Thymus (tissue), 11 donors: ENCODE measurements around the gene CEMP1. TPM values are rescaled to one million over a fixed set of nuclear protein-coding genes. Genes with fewer than 3 reads are reported as not detected.

Source experiments
- DNase-seq, 9 donors: peaks; one replicate each; pipeline ENCODE4 v3.0.0-alpha.2; 2013; ENCODE audit warnings: low spot score in 9 of 9, low read depth in 6 of 9, missing footprints in 1 of 9
- H3K27ac ChIP-seq, 2 donors: one replicate each; pipeline ENCODE4 v1.5.1; 2013; ENCODE audit warnings: control low read depth in 1 of 2, low read depth in 1 of 2, low read length in 1 of 2, mild to moderate bottlenecking in 1 of 2, moderate library complexity in 1 of 2
- H3K27me3 ChIP-seq, 2 donors: one replicate each; pipeline ENCODE4 v1.5.1; 2013; ENCODE audit warnings: low read length in 1 of 2; ENCODE audit not compliant: control insufficient read depth in 2 of 2, insufficient read depth in 1 of 2
- H3K36me3 ChIP-seq, 2 donors: one replicate each; pipeline ENCODE4 v1.5.1; 2013; ENCODE audit warnings: low read length in 1 of 2, mild to moderate bottlenecking in 1 of 2, moderate library complexity in 1 of 2; ENCODE audit not compliant: control insufficient read depth in 2 of 2, insufficient read depth in 2 of 2
- H3K4me1 ChIP-seq, 2 donors: one replicate each; pipeline ENCODE4 v1.5.1; 2013; ENCODE audit warnings: low read length in 2 of 2; ENCODE audit not compliant: control insufficient read depth in 2 of 2, insufficient read depth in 2 of 2
- H3K4me3 ChIP-seq, 2 donors: one replicate each; pipeline ENCODE4 v1.5.1; 2013; ENCODE audit warnings: low read length in 2 of 2, control low read depth in 1 of 2, mild to moderate bottlenecking in 1 of 2
- H3K9me3 ChIP-seq, 2 donors: one replicate each; pipeline ENCODE4 v1.5.1; 2013; ENCODE audit warnings: low read length in 1 of 2, mild to moderate bottlenecking in 1 of 2; ENCODE audit not compliant: control insufficient read depth in 2 of 2, insufficient read depth in 1 of 2
- WGBS: extraction: QIAGEN DNeasy Blood & Tissue Kit; methylation state at CpG from one replicate; pipeline ENCODE4 v1.1.7; 2013; 5-methylcytosine and 5-hydroxymethylcytosine counted together
- polyA plus RNA-seq: library from polyadenylated mRNA; stranded (reverse); fragments of 200-250 nt; gene quantifications from one replicate; pipeline ENCODE4 v1.2.3, GENCODE V29; 2013
- total RNA-seq: library from RNA; stranded (reverse); fragments of 120-200 nt; gene quantifications from one replicate; pipeline ENCODE4 v1.2.4, GENCODE V29; 2013
- donor health status: healthy.

Gene CEMP1
- total and polyA plus RNA-seq, 2 donors, result 0.47 to 1.2 TPM

DNA sequence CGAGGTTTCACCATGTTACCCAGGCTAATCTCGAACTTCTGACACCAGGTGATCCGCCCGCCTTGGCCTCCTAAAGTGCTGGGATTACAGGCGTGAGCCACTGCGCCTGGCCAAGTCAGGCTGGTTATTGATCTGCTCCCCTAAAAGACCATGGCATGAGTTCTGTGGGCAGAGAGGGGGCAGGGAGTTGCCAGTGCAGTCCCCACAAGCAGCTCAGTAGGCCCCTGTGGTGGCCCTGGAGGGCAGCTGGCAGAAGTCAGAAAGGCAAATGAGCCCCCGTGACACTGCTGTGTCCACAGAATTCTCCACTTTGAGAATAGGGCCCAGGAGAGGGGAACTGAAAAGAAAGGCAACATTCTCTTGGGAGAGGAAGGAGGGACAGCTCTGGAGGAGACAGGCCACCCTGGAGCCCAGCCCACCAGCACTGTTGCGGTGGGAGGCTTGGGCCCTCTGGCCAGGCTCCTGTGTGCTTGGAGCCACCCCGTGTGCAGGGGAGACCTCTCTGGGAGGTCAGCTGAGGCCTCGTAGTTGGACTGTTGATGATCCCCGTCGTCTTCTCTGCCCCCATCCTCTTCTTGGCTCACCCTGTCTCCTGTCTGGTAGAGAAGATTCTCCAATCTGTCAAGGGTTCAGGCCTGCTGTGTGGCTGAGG, 13.1 kb downstream of the CEMP1 start:
- Histone ChIP-seq H3K9me3 (peaks cover 0 to 3% of the 10 kb centered on the region in 2 donors), H3K4me1 (peaks cover 20 to 58% of the 10 kb centered on the region in 2 donors), H3K4me3 (no peak overlapping the region), H3K27me3 (no peaks in the 10 kb centered on the region), H3K36me3 (peaks cover 20 to 30% of the 10 kb centered on the region in 2 donors), H3K27ac (no peak overlapping the region)
- 96% methylated on average over 12 of the region's 12 CpGs for WGBS
- DNase-seq, result no peak

DNA sequence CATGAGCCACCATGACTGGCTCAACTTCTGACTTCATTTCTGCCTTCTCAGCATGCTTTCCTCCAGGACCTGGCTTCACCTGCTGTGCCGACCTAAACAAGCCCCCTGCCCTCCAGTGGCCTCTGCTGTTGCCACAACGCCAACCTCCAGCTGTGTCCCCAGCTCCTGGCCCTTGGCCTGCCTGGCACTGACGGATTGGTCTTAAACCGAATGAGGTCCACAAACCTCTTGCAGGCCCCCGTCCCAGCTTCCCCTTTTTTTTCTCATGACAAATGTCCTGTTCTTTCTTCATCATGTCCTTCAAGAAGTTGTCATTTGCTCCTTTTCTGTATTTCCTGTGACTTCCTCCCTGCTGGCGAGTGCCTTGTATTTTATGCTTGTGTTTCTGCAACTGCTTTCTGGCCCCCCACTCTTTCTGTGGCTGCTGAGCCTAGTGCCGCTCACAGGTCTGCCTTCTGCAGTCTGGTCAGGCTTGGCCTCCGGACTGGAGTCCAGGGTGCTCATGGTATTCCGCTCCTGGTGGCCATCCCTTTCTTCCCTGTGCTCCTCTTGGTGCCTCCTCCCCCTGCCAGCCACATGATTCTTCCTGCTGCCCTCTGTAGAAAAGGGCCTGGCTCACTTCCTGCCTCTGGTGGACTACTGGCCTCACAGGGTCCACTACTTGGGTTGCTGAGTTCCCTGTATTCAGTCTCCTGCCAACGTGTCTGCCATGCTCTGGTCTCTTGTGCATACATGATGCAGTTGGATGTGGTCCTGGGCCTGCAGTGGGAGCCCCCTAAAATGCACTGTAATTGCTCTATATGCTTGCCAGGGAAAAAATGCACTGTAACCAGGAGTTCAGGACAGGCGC, 14.6 kb downstream of the CEMP1 start:
- H3K27ac ChIP-seq, result peak overlapping the region in 1 of 2 donors; percentile 32
- 68% methylated on average over 11 of the region's 11 CpGs for WGBS
- DNase-seq, result no peak
- peaks cover 27 to 73% of the 10 kb centered on the region in 2 donors for H3K4me1 ChIP-seq
- H3K9me3 ChIP-seq, result peaks cover 0 to 3% of the 10 kb centered on the region in 2 donors
- H3K27me3 ChIP-seq, result no peaks in the 10 kb centered on the region
- peaks cover 20 to 25% of the 10 kb centered on the region in 2 donors for H3K36me3 ChIP-seq
- no peak overlapping the region for H3K4me3 ChIP-seq

- Histone ChIP-seq H3K9me3 (peaks cover 0 to 3% of the 10 kb centered on the region in 2 donors), H3K4me3 (peak overlapping the region; percentile 80 to 87), H3K36me3 (peaks cover 20 to 25% of the 10 kb centered on the region in 2 donors), H3K27me3 (no peaks in the 10 kb centered on the region), H3K4me1 (peaks cover 19 to 71% of the 10 kb centered on the region in 2 donors), H3K27ac (peak overlapping the region; percentile 32 to 79)
- 55% methylated on average over 14 of the region's 14 CpGs for WGBS
- DNase-seq, result peak in 1 of 9 donors; percentile 39
Observed at GRCh38 chr16:2515180-2515851, 15.9 kb downstream of the CEMP1 start.

DNA sequence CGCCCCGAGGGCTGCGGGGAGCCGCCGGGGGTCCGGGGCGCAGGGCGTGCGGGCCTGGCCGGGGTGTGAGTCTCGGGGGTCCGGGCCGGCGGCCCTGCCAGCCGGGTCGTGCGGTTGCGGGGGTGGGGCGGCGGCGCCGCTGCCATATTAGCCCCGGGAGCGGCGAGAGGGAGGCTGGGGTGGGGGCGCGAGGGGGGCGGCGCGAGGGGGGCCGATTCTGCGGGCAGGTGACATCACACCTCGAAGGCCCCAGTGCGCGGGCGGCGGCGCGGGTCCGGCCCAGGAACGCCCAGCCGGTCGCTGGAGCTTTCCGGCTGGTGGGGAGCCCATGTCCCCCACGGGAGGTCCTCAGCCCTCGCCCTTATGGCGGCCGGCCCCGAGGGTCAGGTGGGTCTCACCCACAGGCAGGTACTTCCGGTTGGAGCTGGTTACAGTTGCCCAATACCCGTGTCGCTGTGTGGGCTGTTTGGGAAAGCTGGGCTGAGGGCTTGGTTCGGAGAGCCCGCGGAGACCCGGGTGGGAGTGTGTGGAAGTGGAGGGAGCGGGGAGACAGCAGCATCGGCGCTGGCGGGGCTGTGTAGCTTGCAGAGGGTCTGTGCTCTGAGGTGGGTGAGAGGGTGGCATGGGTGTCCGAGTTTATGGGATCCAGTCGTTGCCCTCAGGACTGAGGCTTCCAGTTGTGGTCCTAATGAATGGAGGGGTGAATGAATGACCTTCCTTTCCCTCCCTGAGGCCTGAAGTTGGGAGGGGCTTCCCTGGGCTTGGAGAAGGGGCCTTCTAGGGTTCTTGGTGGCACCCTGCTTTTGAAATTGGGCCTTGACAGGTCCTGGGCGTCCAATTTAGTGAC, 16.7 kb downstream of the CEMP1 start:
- DNase-seq, result peak in 1 of 9 donors; percentile 43
- 2% methylated on average over 63 of the region's 63 CpGs for WGBS
- Histone ChIP-seq H3K27ac (peak overlapping the region; percentile 79 to 99), H3K4me1 (peaks cover 17 to 74% of the 10 kb centered on the region in 2 donors), H3K36me3 (peaks cover 17 to 22% of the 10 kb centered on the region in 2 donors), H3K4me3 (peak overlapping the region; percentile 80 to 87), H3K9me3 (peaks cover 0 to 3% of the 10 kb centered on the region in 2 donors), H3K27me3 (no peaks in the 10 kb centered on the region)

GRCh38 chr16:2513405-2514332, 17.5 kb downstream of the CEMP1 start, which contains the start of gene ATP6V0C:
ATP6V0C (plus strand) TSS chr16:2513952; CDS start chr16:2514104, 152 bp downstream.
- under 1% methylated on average over 122 of the region's 122 CpGs for WGBS
- no peaks in the 10 kb centered on the region for H3K27me3 ChIP-seq
- peaks cover 17 to 75% of the 10 kb centered on the region in 2 donors for H3K4me1 ChIP-seq
- H3K9me3 ChIP-seq, result peaks cover 0 to 5% of the 10 kb centered on the region in 2 donors
- H3K36me3 ChIP-seq, result peaks cover 8 to 17% of the 10 kb centered on the region in 2 donors
- DNase-seq, result peak; percentile 88 to 98 (median 94)
- H3K27ac ChIP-seq, result peak within 1 kb of the TSS; percentile 95 to 99
- peak within 1 kb of the TSS; percentile 80 to 87 for H3K4me3 ChIP-seq

DNA sequence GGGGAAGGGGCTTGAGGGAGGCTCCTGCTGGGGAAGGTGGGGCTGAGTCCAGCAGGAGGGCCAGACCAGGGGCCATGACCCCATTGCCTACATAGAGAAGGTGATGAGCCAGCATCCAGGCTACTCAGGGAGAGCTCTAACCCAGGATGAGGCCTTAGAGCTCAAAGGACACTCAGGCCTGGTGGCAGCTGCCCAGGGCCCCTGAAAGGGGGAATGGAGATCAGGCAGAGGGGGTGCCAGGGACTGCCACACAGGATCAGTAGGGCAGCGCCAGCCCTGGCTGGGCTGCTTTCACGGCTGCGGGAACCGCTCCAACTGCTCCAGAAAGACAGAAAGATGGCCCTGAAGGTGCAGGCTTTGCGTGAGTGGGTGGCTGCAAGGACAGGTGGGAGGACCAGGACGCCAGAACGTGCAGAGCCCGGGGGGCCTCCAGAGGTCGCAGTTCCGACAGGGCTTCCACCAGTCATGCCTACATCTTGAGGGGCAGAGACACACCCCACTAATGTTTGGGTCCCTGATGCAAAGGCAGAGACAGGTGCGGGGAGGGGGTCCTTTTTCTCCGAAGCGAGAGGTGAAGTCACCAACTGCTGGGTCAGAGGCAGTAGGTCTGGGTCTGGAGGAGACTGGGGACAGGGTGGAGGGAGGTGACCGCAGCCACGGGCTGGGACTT, 18.3 kb downstream of the CEMP1 start:
- H3K27ac ChIP-seq, result peak overlapping the region; percentile 95 to 99
- peak overlapping the region; percentile 26 to 87 for H3K4me3 ChIP-seq
- 30% methylated on average over 15 of the region's 15 CpGs for WGBS
- H3K27me3 ChIP-seq, result no peaks in the 10 kb centered on the region
- peak in 5 of 9 donors; percentile 50 to 81 (median 64) for DNase-seq
- H3K4me1 ChIP-seq, result peaks cover 19 to 78% of the 10 kb centered on the region in 2 donors
- H3K9me3 ChIP-seq, result peaks cover 0 to 11% of the 10 kb centered on the region in 2 donors
- H3K36me3 ChIP-seq, result peaks cover 8 to 15% of the 10 kb centered on the region in 2 donors

DNA sequence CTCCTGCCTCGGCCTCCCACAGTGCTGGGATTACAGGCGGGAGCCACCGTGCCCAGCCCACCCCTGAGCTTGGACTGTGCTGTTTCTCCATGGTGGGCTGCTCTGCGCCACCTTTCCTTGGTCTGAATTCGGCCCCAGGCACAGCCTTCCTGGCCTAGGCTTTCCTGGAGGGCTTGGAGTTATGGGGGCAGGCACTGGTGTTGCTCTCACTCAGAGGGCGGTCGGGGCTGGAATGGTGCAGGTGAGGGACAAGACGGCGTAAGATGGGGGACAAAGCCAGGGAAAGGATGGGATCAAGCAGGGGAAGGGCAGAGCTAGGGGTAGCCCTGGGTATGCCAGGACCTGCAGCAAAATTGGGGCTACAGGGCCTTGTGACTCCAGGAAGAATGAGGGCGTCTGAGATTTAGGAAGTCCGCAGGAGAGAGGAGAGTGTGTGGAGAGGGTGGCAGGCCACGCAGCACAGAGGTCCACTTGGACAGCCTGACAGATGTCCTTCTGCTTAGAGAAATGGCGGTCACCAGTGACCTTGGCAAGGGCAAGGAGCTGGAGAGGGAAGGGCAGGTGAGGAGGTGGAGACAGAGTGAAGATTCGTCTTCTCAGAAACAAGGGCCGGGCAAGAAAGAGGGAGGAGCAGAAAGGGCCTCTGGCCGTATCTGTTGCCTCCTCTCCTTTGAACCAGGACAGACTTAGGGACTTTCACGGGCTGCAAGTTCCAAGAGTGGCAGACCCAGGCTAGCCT, 19.0 kb downstream of the CEMP1 start:
- Histone ChIP-seq H3K27ac (peak overlapping the region in 1 of 2 donors; percentile 95), H3K4me1 (peaks cover 19 to 82% of the 10 kb centered on the region in 2 donors), H3K9me3 (peaks cover 0 to 11% of the 10 kb centered on the region in 2 donors), H3K27me3 (no peaks in the 10 kb centered on the region), H3K36me3 (peaks cover 5 to 14% of the 10 kb centered on the region in 2 donors), H3K4me3 (no peak overlapping the region)
- 98% methylated on average over 17 of the region's 17 CpGs for WGBS
- DNase-seq, result no peak
